HepG2 (cell line): Measurements from ENCODE around the gene SLAMF8.

ENCODE experiments used
- AFF4 ChIP-seq: sonication (generic); formaldehyde crosslinking; IDR thresholded peaks from 2 replicates; pipeline ENCODE4 v1.4.0; 2020; ENCODE audit warnings: missing genetic modification reagents
- ATF6 ChIP-seq: sonication (generic); formaldehyde crosslinking; conservative IDR thresholded peaks from 2 replicates; pipeline ENCODE4 v1.4.0; 2020; ENCODE audit warnings: missing genetic modification reagents
- CEBPB ChIP-seq: IDR thresholded peaks from 2 replicates; pipeline ENCODE4 v1.6.1; 2011; ENCODE audit warnings: low read depth, low read length, improper control_type of control experiment, borderline replicate concordance
- CTCF ChIP-seq: sonication (generic); formaldehyde crosslinking; IDR thresholded peaks from 2 replicates; pipeline ENCODE4 v1.5.0; 2020; ENCODE audit warnings: mild to moderate bottlenecking, missing genetic modification reagents, moderate library complexity
- EHMT2 ChIP-seq: fragments of 200-600 bp; sonication (generic); IDR thresholded peaks from 2 replicates; pipeline ENCODE4 v1.7.0; 2017; ENCODE audit warnings: antibody characterized with exemption, low read depth, low read length, borderline replicate concordance
- IRF1 ChIP-seq: sonication (generic); formaldehyde crosslinking; IDR thresholded peaks from 2 replicates; pipeline ENCODE4 v1.4.0; 2020; ENCODE audit warnings: low read depth, mild to moderate bottlenecking, missing genetic modification reagents
- JUN ChIP-seq: sonication (generic); formaldehyde crosslinking; IDR thresholded peaks from 2 replicates; pipeline ENCODE4 v1.4.0; 2020; ENCODE audit warnings: mild to moderate bottlenecking, missing genetic modification reagents
- PBX2 ChIP-seq: IDR thresholded peaks from 2 replicates; pipeline ENCODE4 v1.6.1; 2016; ENCODE audit warnings: control low read depth
- RELA ChIP-seq: sonication (generic); formaldehyde crosslinking; IDR thresholded peaks from 2 replicates; pipeline ENCODE4 v1.4.0; 2020; ENCODE audit warnings: missing genetic modification reagents
- SMAD3 ChIP-seq: sonication (generic); formaldehyde crosslinking; IDR thresholded peaks from 2 replicates; pipeline ENCODE4 v1.4.0; 2020; ENCODE audit warnings: missing genetic modification reagents
- TAF15 ChIP-seq: fragments of 200-400 bp; formaldehyde crosslinking; IDR thresholded peaks from one replicate; pipeline ENCODE4 v1.6.1; 2018; ENCODE audit warnings: mild to moderate bottlenecking, low read depth, low read length; ENCODE audit not compliant: poor library complexity, severe bottlenecking
- ZBTB49 ChIP-seq: sonication (generic); formaldehyde crosslinking; IDR thresholded peaks from 2 replicates; pipeline ENCODE4 v1.4.0; 2020; ENCODE audit warnings: missing genetic modification reagents, borderline replicate concordance
- ZNF350 ChIP-seq: sonication (generic); formaldehyde crosslinking; IDR thresholded peaks from 2 replicates; pipeline ENCODE4 v1.4.0; 2020; ENCODE audit warnings: mild to moderate bottlenecking, low read depth, missing genetic modification reagents, borderline replicate concordance
- ZNF558 ChIP-seq: sonication (generic); formaldehyde crosslinking; IDR thresholded peaks from 2 replicates; pipeline ENCODE4 v1.9.0; 2022; ENCODE audit warnings: mild to moderate bottlenecking, missing genetic modification reagents, borderline replicate concordance

GRCh38 chr1:159815926-159816325 lies 10.7 kb upstream of the SLAMF8 start:
- TF ChIP-seq JUN (CRISPR knock-in tag), result no peak
- TF ChIP-seq ZNF350 (CRISPR knock-in tag), result no peak
- no peak for TF ChIP-seq CTCF (CRISPR knock-in tag)
- no peak for TF ChIP-seq IRF1 (CRISPR knock-in tag)
- no peak for TF ChIP-seq CEBPB
- TF ChIP-seq PBX2 (CRISPR knock-in tag), result no peak
- TF ChIP-seq AFF4 (CRISPR knock-in tag), result no peak
- no peak for TF ChIP-seq ZBTB49 (CRISPR knock-in tag)
- TF ChIP-seq ATF6 (CRISPR knock-in tag), result no peak
- TF ChIP-seq EHMT2, result no peak
- TF ChIP-seq TAF15, result no peak
- TF ChIP-seq SMAD3 (CRISPR knock-in tag), result no peak
- no peak for TF ChIP-seq RELA (CRISPR knock-in tag)
- TF ChIP-seq ZNF558 (CRISPR knock-in tag), result no peak
